Keratinocyte (primary cell): Measurements from ENCODE around the gene MYRIP. TPM values are rescaled to one million over a fixed set of nuclear protein-coding genes. Genes with fewer than 3 reads are reported as not detected.

Experiments
- DNase-seq: peaks from one replicate; pipeline ENCODE4 v3.0.0-alpha.2; 2011; ENCODE audit warnings: low read depth, missing footprints, low spot score
- FAIRE-seq: peaks from 2 replicates; lab custom pipeline; 2011; peaks lifted over from hg19 to GRCh38; lab: Jason Lieb, UNC
- H2AFZ ChIP-seq: 2 replicates; pipeline ENCODE4 v1.6.0; 2012; ENCODE audit warnings: low read length, control low read depth, inconsistent platforms; ENCODE audit not compliant: control insufficient read depth
- H3K27ac ChIP-seq: 2 replicates; pipeline ENCODE4 v1.5.1; 2011; ENCODE audit warnings: low read length; ENCODE audit not compliant: control insufficient read depth, insufficient read depth
- H3K27me3 ChIP-seq: 3 replicates; pipeline ENCODE4 v1.6.0; 2011; ENCODE audit warnings: low read length; ENCODE audit not compliant: control insufficient read depth, insufficient read depth; ENCODE audit errors: extremely low read depth
- H3K36me3 ChIP-seq, 2 experiments: 2 replicates in 1 of 2; 3 replicates in 1 of 2; pipeline ENCODE4 v1.5.1; 2011; ENCODE audit warnings: low read length in 2 of 2, mild to moderate bottlenecking in 1 of 2; ENCODE audit not compliant: control insufficient read depth in 2 of 2, insufficient read depth in 2 of 2; ENCODE audit errors: extremely low read depth in 1 of 2
- H3K4me1 ChIP-seq: 3 replicates; pipeline ENCODE4 v1.5.1; 2011; ENCODE audit warnings: low read length; ENCODE audit not compliant: control insufficient read depth, insufficient read depth; ENCODE audit errors: extremely low read depth
- H3K4me2 ChIP-seq: 3 replicates; pipeline ENCODE4 v1.6.0; 2011; ENCODE audit warnings: low read depth, low read length; ENCODE audit not compliant: control insufficient read depth, insufficient read depth; ENCODE audit errors: extremely low read depth
- H3K4me3 ChIP-seq, 3 experiments: fragments of 200-600 bp in 1 of 3; sonication (generic) in 1 of 3; 2 replicates in 2 of 3; 3 replicates in 1 of 3; pipeline ENCODE4 v1.5.1; 2011 to 2016; ENCODE audit warnings: low read length in 3 of 3, mild to moderate bottlenecking in 3 of 3, control low read depth in 2 of 3, inconsistent platforms in 1 of 3, low read depth in 1 of 3, mixed read lengths in 1 of 3, mixed run types in 1 of 3, moderate library complexity in 1 of 3; ENCODE audit not compliant: control insufficient read depth in 2 of 3, insufficient read depth in 2 of 3; ENCODE audit errors: extremely low read depth in 1 of 3
- H3K79me2 ChIP-seq: 2 replicates; pipeline ENCODE4 v1.6.0; 2012; ENCODE audit warnings: low read length; ENCODE audit not compliant: control insufficient read depth, insufficient read depth
- H3K9ac ChIP-seq: 3 replicates; pipeline ENCODE4 v1.6.0; 2011; ENCODE audit warnings: low read length; ENCODE audit not compliant: control insufficient read depth, insufficient read depth; ENCODE audit errors: extremely low read depth
- H3K9me1 ChIP-seq: 3 replicates; pipeline ENCODE4 v1.6.0; 2011; ENCODE audit warnings: low read length; ENCODE audit not compliant: control insufficient read depth, insufficient read depth; ENCODE audit errors: extremely low read depth
- H3K9me3 ChIP-seq: 2 replicates; pipeline ENCODE4 v1.5.1; 2012; ENCODE audit warnings: low read depth, low read length; ENCODE audit not compliant: control insufficient read depth
- H4K20me1 ChIP-seq: 3 replicates; pipeline ENCODE4 v1.6.0; 2011; ENCODE audit warnings: low read length; ENCODE audit not compliant: control insufficient read depth, insufficient read depth; ENCODE audit errors: extremely low read depth
- EZH2 ChIP-seq: IDR thresholded peaks from one replicate; pipeline ENCODE4 v1.6.1; 2012; ENCODE audit warnings: inconsistent platforms, mild to moderate bottlenecking, low read length, moderate library complexity
- dilution Hi-C: fragments of 300-500 bp; cut with MboI; formaldehyde crosslinking; loops from one replicate; pipeline ENCODE4 v1.7.0; 2020; ENCODE audit warnings: low sequenced_read_pairs; ENCODE audit not compliant: extremely low pct_ligation_motif_present
- polyA plus RNA-seq, 5 experiments: library from polyadenylated mRNA; depleted of rRNA in 3 of 5; stranded (reverse) in 3 of 5; stranded (forward) in 1 of 5; unstranded in 1 of 5; fragments of >200 nt; gene quantifications; 1 replicate in 1 of 5; 2 replicates in 3 of 5; 3 replicates in 1 of 5; pipeline versions ENCODE4 v1.2.1 to v1.2.3, GENCODE V29; 2011 to 2012; ENCODE audit warnings: missing spikeins in 2 of 5, low read depth in 1 of 5, low replicate concordance in 1 of 5
- TF ChIP-seq, protein P1 (sequence below), 3 experiments: IDR thresholded peaks in 1 of 3; conservative IDR thresholded peaks in 1 of 3; optimal IDR thresholded peaks in 1 of 3; 2 replicates in 2 of 3; 3 replicates in 1 of 3; pipeline versions ENCODE3 to v1.5.1; 2011; ENCODE audit warnings: low read length in 3 of 3, mild to moderate bottlenecking in 3 of 3, moderate library complexity in 2 of 3, control low read depth in 1 of 3, inconsistent platforms in 1 of 3; ENCODE audit not compliant: insufficient read depth in 2 of 3; ENCODE audit errors: extremely low read depth in 1 of 3

The MYRIP gene
- polyA plus RNA-seq, 1 donor (not counting 4 experiments of a cell fraction or from before 2014, with no cell fraction given) = 0.01 TPM

DNA sequence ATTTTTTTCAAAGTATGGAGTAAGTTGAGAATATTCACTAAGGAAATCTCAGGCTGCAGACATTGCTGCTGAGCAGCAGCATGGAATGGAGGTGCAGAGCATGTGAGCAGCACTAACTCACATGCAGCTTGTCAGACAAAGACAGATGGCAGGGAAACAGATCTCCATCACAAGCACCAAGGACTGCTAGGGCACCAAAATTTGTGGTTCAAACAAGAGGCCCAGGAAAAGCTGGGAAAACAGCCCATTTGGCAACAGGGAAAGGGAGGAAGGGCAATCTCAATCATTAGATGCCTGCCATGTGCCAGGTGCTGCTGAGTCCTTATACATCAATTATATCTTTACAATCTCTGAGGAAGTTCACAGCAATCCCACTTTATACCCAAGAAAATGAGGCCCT, 452.9 kb downstream of the MYRIP start:
- H3K27ac ChIP-seq = no peak overlapping the region
- no peaks in the 10 kb centered on the region for H3K27me3 ChIP-seq
- H3K4me3 ChIP-seq = no peak overlapping the region
- no peaks in the 10 kb centered on the region for H4K20me1 ChIP-seq
- FAIRE-seq (no peak), DNase-seq (no peak)
- dilution Hi-C loops = no loop called here
- no peak overlapping the region for H3K9ac ChIP-seq
- H3K79me2 ChIP-seq = no peaks in the 10 kb centered on the region
- no peak overlapping the region for H2AFZ ChIP-seq
- TF ChIP-seq EZH2 = no peak
- TF ChIP-seq, protein P1, sequence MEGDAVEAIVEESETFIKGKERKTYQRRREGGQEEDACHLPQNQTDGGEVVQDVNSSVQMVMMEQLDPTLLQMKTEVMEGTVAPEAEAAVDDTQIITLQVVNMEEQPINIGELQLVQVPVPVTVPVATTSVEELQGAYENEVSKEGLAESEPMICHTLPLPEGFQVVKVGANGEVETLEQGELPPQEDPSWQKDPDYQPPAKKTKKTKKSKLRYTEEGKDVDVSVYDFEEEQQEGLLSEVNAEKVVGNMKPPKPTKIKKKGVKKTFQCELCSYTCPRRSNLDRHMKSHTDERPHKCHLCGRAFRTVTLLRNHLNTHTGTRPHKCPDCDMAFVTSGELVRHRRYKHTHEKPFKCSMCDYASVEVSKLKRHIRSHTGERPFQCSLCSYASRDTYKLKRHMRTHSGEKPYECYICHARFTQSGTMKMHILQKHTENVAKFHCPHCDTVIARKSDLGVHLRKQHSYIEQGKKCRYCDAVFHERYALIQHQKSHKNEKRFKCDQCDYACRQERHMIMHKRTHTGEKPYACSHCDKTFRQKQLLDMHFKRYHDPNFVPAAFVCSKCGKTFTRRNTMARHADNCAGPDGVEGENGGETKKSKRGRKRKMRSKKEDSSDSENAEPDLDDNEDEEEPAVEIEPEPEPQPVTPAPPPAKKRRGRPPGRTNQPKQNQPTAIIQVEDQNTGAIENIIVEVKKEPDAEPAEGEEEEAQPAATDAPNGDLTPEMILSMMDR (optimal IDR thresholded peaks at IDR 0.05 in 1 of 3, IDR thresholded peaks at IDR 0.05 in 1 of 3, conservative IDR thresholded peaks at IDR 0.05 in 1 of 3; ENCODE audit: extremely low read depth in 1 of 3, insufficient read depth in 2 of 3, low read length in 3 of 3) = no peak
- H3K4me1 ChIP-seq = peaks cover 9% of the 10 kb centered on the region
- H3K4me2 ChIP-seq = no peak overlapping the region
- H3K36me3 ChIP-seq = no peaks in the 10 kb centered on the region
- no peaks in the 10 kb centered on the region for H3K9me1 ChIP-seq
- H3K9me3 ChIP-seq = no peaks in the 10 kb centered on the region

DNA sequence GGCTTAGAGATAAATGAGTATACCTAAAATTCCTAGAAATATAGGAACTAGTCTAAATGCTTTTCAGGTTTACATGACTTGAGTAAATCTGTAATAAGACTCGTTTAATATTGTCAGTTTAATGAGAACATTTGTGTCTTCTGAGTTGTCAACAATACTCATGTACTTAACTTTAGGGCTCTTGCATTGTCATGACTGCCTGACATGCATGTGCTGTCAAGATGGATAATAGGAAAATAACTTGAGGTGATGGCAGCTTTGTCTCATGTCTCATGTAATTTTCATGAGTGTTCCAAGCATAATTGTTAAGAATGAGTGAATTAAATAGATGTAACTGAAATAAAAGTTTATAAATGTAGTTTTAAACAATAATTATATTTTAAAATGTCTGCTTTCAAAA, 455.0 kb downstream of the MYRIP start:
- Histone ChIP-seq H2AFZ (no peak overlapping the region), H3K9ac (no peak overlapping the region), H3K4me2 (no peak overlapping the region), H3K36me3 (no peaks in the 10 kb centered on the region), H3K9me1 (no peaks in the 10 kb centered on the region), H3K9me3 (no peaks in the 10 kb centered on the region), H3K27me3 (no peaks in the 10 kb centered on the region), H4K20me1 (no peaks in the 10 kb centered on the region), H3K4me3 (no peak overlapping the region), H3K4me1 (peaks cover 7% of the 10 kb centered on the region), H3K79me2 (no peaks in the 10 kb centered on the region), H3K27ac (no peak overlapping the region)
- no peak for DNase-seq
- no peak for FAIRE-seq
- TF ChIP-seq, protein P1 (optimal IDR thresholded peaks at IDR 0.05 in 1 of 3, IDR thresholded peaks at IDR 0.05 in 1 of 3, conservative IDR thresholded peaks at IDR 0.05 in 1 of 3; ENCODE audit: extremely low read depth in 1 of 3, insufficient read depth in 2 of 3, low read length in 3 of 3) = no peak
- TF ChIP-seq EZH2 = no peak
- dilution Hi-C loops = no loop called here
